ENCODE results near the gene TMEM131L. TPM values are rescaled to one million over a fixed set of nuclear protein-coding genes. Genes with fewer than 3 reads are reported as not detected.

Gene TMEM131L
- total RNA-seq, 1 donor from 2014 or later = 18.6 TPM

- Histone ChIP-seq H3K4me3 (ENCODE audit: insufficient read depth, low read depth, low read length) (no peak overlapping the region), H3K36me3 (ENCODE audit: insufficient read depth, low read length) (no peaks in the 10 kb centered on the region), H3K79me2 (ENCODE audit: insufficient read depth, low read length) (peaks cover 9% of the 10 kb centered on the region), H3K27me3 (ENCODE audit: insufficient read depth, low read length) (no peaks in the 10 kb centered on the region), H3K27ac (ENCODE audit: low read depth, low read length) (no peak overlapping the region), H4K20me1 (ENCODE audit: insufficient read depth, low read length) (peaks cover 7% of the 10 kb centered on the region), H2AFZ (ENCODE audit: low read depth, low read length) (no peak overlapping the region), H3K9me3 (ENCODE audit: insufficient read depth, low read depth, low read length) (no peaks in the 10 kb centered on the region), H3K4me1 (ENCODE audit: insufficient read depth, low read length) (no peaks in the 10 kb centered on the region), H3K4me2 (ENCODE audit: low read length) (no peak overlapping the region), H3K9ac (ENCODE audit: low read length) (no peak overlapping the region)
- DNase-seq (ENCODE audit: low read depth) (no peak), FAIRE-seq (no peak)
- Mint-ChIP-seq H3K27me3 (ENCODE audit: low read depth, unreplicated experiment) (no peaks in the 10 kb centered on the region), H3K27ac (ENCODE audit: unreplicated experiment) (no peak overlapping the region), H3K4me1 (ENCODE audit: low read depth, unreplicated experiment) (peaks cover 25% of the 10 kb centered on the region), H3K9me3 (ENCODE audit: unreplicated experiment) (peaks cover 2% of the 10 kb centered on the region), H3K4me3 (ENCODE audit: unreplicated experiment) (no peak overlapping the region), H3K36me3 (ENCODE audit: low read depth, unreplicated experiment) (peaks cover 9% of the 10 kb centered on the region)
- no peak for TF ChIP-seq EZH2 (IDR thresholded peaks at IDR 0.05; ENCODE audit: insufficient read depth, low read length)
- TF ChIP-seq, protein P1, sequence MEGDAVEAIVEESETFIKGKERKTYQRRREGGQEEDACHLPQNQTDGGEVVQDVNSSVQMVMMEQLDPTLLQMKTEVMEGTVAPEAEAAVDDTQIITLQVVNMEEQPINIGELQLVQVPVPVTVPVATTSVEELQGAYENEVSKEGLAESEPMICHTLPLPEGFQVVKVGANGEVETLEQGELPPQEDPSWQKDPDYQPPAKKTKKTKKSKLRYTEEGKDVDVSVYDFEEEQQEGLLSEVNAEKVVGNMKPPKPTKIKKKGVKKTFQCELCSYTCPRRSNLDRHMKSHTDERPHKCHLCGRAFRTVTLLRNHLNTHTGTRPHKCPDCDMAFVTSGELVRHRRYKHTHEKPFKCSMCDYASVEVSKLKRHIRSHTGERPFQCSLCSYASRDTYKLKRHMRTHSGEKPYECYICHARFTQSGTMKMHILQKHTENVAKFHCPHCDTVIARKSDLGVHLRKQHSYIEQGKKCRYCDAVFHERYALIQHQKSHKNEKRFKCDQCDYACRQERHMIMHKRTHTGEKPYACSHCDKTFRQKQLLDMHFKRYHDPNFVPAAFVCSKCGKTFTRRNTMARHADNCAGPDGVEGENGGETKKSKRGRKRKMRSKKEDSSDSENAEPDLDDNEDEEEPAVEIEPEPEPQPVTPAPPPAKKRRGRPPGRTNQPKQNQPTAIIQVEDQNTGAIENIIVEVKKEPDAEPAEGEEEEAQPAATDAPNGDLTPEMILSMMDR (IDR thresholded peaks at IDR 0.05; ENCODE audit: insufficient read depth, low read depth, low read length) = no peak
Measured at GRCh38 chr4:153521999-153522801, 56.0 kb downstream of the TMEM131L start.

DNA sequence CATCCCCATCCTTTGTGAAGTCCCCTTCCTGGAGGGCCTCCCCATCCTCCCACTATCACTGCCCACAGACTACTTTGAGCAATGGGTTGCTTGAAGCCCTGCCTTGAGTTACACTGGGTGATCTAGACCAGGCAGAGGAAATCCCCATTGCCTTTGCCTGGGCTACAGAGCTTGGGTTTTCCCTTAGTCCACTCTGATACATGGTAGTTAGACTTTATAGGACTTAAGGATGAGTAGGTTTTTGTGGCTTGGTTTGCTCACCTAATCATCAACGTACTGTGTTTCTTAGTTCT, 56.6 kb downstream of the TMEM131L start:
- H3K4me1 Mint-ChIP-seq (ENCODE audit: low read depth, unreplicated experiment) = peaks cover 25% of the 10 kb centered on the region
- no peak overlapping the region for H3K4me3 Mint-ChIP-seq (ENCODE audit: unreplicated experiment)
- Histone ChIP-seq H3K9me3 (ENCODE audit: insufficient read depth, low read depth, low read length) (no peaks in the 10 kb centered on the region), H4K20me1 (ENCODE audit: insufficient read depth, low read length) (peaks cover 7% of the 10 kb centered on the region), H3K4me2 (ENCODE audit: low read length) (no peak overlapping the region), H3K36me3 (ENCODE audit: insufficient read depth, low read length) (no peaks in the 10 kb centered on the region), H3K9ac (ENCODE audit: low read length) (no peak overlapping the region), H3K27ac (ENCODE audit: low read depth, low read length) (no peak overlapping the region), H3K27me3 (ENCODE audit: insufficient read depth, low read length) (no peaks in the 10 kb centered on the region), H3K79me2 (ENCODE audit: insufficient read depth, low read length) (peaks cover 11% of the 10 kb centered on the region), H3K4me3 (ENCODE audit: insufficient read depth, low read depth, low read length) (no peak overlapping the region), H2AFZ (ENCODE audit: low read depth, low read length) (no peak overlapping the region), H3K4me1 (ENCODE audit: insufficient read depth, low read length) (no peaks in the 10 kb centered on the region)
- no peak overlapping the region for H3K27ac Mint-ChIP-seq (ENCODE audit: unreplicated experiment)
- no peaks in the 10 kb centered on the region for H3K27me3 Mint-ChIP-seq (ENCODE audit: low read depth, unreplicated experiment)
- TF ChIP-seq EZH2 (IDR thresholded peaks at IDR 0.05; ENCODE audit: insufficient read depth, low read length) = no peak
- TF ChIP-seq, protein P1 (IDR thresholded peaks at IDR 0.05; ENCODE audit: insufficient read depth, low read depth, low read length) = no peak
- H3K9me3 Mint-ChIP-seq (ENCODE audit: unreplicated experiment) = peaks cover 2% of the 10 kb centered on the region
- FAIRE-seq = no peak
- H3K36me3 Mint-ChIP-seq (ENCODE audit: low read depth, unreplicated experiment) = peaks cover 7% of the 10 kb centered on the region
- no peak for DNase-seq (ENCODE audit: low read depth)

DNA sequence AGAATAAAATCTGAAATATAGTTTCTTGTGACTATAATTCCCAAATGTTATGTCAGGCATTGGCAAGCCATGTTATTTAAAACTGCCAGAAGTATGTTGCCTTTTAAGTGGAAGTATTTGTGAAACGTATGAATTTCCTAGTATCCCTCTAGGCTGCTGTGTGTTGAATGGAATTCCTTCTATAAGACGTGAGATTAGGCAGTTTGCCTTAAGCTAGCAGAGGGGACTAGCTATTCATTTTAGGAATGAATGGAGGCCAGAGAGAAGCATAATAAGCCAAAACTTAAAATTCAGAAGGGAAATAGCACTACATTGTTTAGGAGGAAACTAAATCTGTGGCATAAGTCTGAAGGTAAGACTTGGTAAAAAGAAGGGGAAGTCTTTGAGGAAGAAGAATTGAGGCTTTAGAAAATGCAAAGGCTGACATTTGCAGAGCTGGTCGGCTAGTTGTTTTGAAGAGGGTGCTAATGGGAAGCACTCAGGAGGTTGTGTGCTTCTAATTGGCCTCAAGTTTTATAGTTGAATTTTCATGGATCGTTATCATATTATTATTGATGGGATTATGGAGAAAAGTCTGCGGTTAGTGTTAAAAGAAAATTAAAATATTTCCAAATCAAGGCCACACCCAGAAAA, 57.1 kb downstream of the TMEM131L start:
- no peak overlapping the region for H3K4me2 ChIP-seq (ENCODE audit: low read length)
- no peak overlapping the region for H3K4me3 ChIP-seq (ENCODE audit: insufficient read depth, low read depth, low read length)
- H2AFZ ChIP-seq (ENCODE audit: low read depth, low read length) = no peak overlapping the region
- peak overlapping the region; percentile 18 for H3K27ac ChIP-seq (ENCODE audit: low read depth, low read length)
- peak overlapping the region; percentile 11 for H3K9ac ChIP-seq (ENCODE audit: low read length)
- Mint-ChIP-seq H3K4me3 (ENCODE audit: unreplicated experiment) (no peak overlapping the region), H3K9me3 (ENCODE audit: unreplicated experiment) (peaks cover 2% of the 10 kb centered on the region), H3K27me3 (ENCODE audit: low read depth, unreplicated experiment) (no peaks in the 10 kb centered on the region), H3K27ac (ENCODE audit: unreplicated experiment) (no peak overlapping the region), H3K4me1 (ENCODE audit: low read depth, unreplicated experiment) (peaks cover 25% of the 10 kb centered on the region), H3K36me3 (ENCODE audit: low read depth, unreplicated experiment) (peaks cover 7% of the 10 kb centered on the region)
- no peaks in the 10 kb centered on the region for H3K27me3 ChIP-seq (ENCODE audit: insufficient read depth, low read length)
- DNase-seq (ENCODE audit: low read depth) = no peak
- H3K9me3 ChIP-seq (ENCODE audit: insufficient read depth, low read depth, low read length) = no peaks in the 10 kb centered on the region
- no peaks in the 10 kb centered on the region for H3K36me3 ChIP-seq (ENCODE audit: insufficient read depth, low read length)
- no peaks in the 10 kb centered on the region for H3K4me1 ChIP-seq (ENCODE audit: insufficient read depth, low read length)
- TF ChIP-seq, protein P1 (IDR thresholded peaks at IDR 0.05; ENCODE audit: insufficient read depth, low read depth, low read length) = no peak
- no peak for TF ChIP-seq EZH2 (IDR thresholded peaks at IDR 0.05; ENCODE audit: insufficient read depth, low read length)
- peaks cover 11% of the 10 kb centered on the region for H4K20me1 ChIP-seq (ENCODE audit: insufficient read depth, low read length)
- peaks cover 12% of the 10 kb centered on the region for H3K79me2 ChIP-seq (ENCODE audit: insufficient read depth, low read length)
- no peak for FAIRE-seq

Data from astrocyte (in vitro differentiated cells and primary cell).